GM20000 (cell line): Measurements from ENCODE around the gene LIPC.
A peak's percentile ranks its signal among the peaks of the same experiment; 100 is the strongest.

Experiments used
- DNase-seq: peaks from one replicate; pipeline ENCODE4 v3.0.0; 2012; ENCODE audit warnings: low spot score
- CTCF ChIP-seq: IDR thresholded peaks from 2 replicates; pipeline ENCODE4 v1.5.1; 2012; ENCODE audit warnings: mild to moderate bottlenecking, control low read depth; ENCODE audit errors: extremely low read depth, missing control alignments

LIPC gene

GRCh38 chr15:58432401-58432800 lies 610 bp downstream of the LIPC start:
- TF ChIP-seq CTCF, result no peak
- no peak for DNase-seq

GRCh38 chr15:58433597-58434333 lies 2.0 kb downstream of the LIPC start:
- DNase-seq, result no peak

GRCh38 chr15:58434334-58434875 lies 2.6 kb downstream of the LIPC start:
- no peak for TF ChIP-seq CTCF
- DNase-seq, result no peak

More at GRCh38 chr15:58433597-58434333, 2.0 kb downstream of the LIPC start:
- no peak for TF ChIP-seq CTCF

GRCh38 chr15:58436552-58436951 lies 4.8 kb downstream of the LIPC start:
- no peak for TF ChIP-seq CTCF
- DNase-seq, result no peak

GRCh38 chr15:58437531-58438105 lies 5.8 kb downstream of the LIPC start:
- TF ChIP-seq CTCF, result no peak
- DNase-seq, result no peak

GRCh38 chr15:58438111-58438510 lies 6.3 kb downstream of the LIPC start:
- no peak for DNase-seq
- no peak for TF ChIP-seq CTCF

GRCh38 chr15:58438956-58439355 lies 7.2 kb downstream of the LIPC start:
- TF ChIP-seq CTCF, result no peak
- DNase-seq, result peak; percentile 49
